ENCODE results near the gene REC114. TPM values are rescaled to one million over a fixed set of nuclear protein-coding genes. Genes with fewer than 3 reads are reported as not detected.
"Not testable (repeated sequence)": the region's sequence is repeated elsewhere in the genome, so short reads cannot be mapped to it uniquely, and the experiment has no call there.

Gene REC114
- total RNA-seq = not detected
- polyA plus RNA-seq (ENCODE audit: insufficient read depth in 1 of 8, insufficient read length in 8 of 8, low replicate concordance in 1 of 8) = under 1 TPM in 1 of 8 donors, not detected in 7; 0.14 TPM
- long read RNA-seq, donor 1 = 0 reads
- long read RNA-seq, donor 2 = 0 reads
- long read RNA-seq, donor 3 = 0 reads
- long read RNA-seq, donor 4 = 0 reads
- long read RNA-seq, donor 5 = 0 reads
- long read RNA-seq, donor 6, partial matches to known transcripts = 79 of 79 reads
- long read RNA-seq, donor 6, other reads (novel, unspliced or antisense) = 0 of 79 reads
- long read RNA-seq, donor 7, partial matches to known transcripts = 14 of 45 reads
- long read RNA-seq, donor 7, other reads (novel, unspliced or antisense) = 31 of 45 reads
- long read RNA-seq, donor 8, partial matches to known transcripts = 6 of 31 reads
- long read RNA-seq, donor 8, other reads (novel, unspliced or antisense) = 25 of 31 reads
- long read RNA-seq, donor 9 = 0 reads
- long read RNA-seq, donor 10, partial matches to known transcripts = 7 of 39 reads
- long read RNA-seq, donor 10, other reads (novel, unspliced or antisense) = 32 of 39 reads
- long read RNA-seq, donor 11 = 0 reads

GRCh38 chr15:73442968-73443367 is at the start of gene REC114:
Gene REC114, plus strand, starts transcription at chr15:73443164. Its CDS starts 22 bp downstream, at chr15:73443186.
- no peak for DNase-seq
- 91% methylated on average over 15 of the region's 22 CpGs for WGBS (ENCODE audit: insufficient coverage)
- H3K4me1 ChIP-seq (ENCODE audit: control insufficient read depth, insufficient read depth, low read length) = no peaks in the 10 kb centered on the region
- H3K27me3 ChIP-seq (ENCODE audit: control insufficient read depth, insufficient read depth, low read length) = peaks cover 2% of the 10 kb centered on the region
- no peaks in the 10 kb centered on the region for H3K9me3 ChIP-seq (replicated peaks; ENCODE audit: control insufficient read depth, low read depth, low read length)
- H3K4me3 ChIP-seq (ENCODE audit: low read length) = no peak within 1 kb of the TSS
- no peak within 1 kb of the TSS for H3K27ac ChIP-seq (ENCODE audit: low read length)
- no peaks in the 10 kb centered on the region for H3K36me3 ChIP-seq (ENCODE audit: control insufficient read depth, insufficient read depth, low read length)

DNA sequence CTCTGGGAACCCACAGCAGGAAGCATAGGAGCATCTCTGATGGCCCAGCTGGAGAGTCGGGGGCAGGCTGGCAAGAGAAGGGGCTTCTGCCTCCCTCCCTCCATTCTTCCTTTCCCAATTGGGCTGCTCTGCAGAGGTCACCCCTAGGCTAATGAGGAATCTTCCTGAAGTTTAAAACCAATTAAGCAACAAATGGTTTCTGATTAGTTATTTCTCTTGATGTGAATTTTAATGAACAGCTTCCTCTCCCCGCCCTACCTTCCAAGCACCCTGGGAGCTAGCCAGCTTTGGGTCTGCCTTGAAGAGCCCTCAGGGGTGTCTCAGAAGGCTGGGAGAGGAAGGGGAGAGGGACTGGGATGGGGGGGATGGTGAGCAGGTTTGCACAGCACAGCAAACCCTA is 49.6 kb upstream of the REC114 start:
- no CpG with 5 or more reads among the region's 2 CpGs for WGBS (ENCODE audit: insufficient coverage)
- H3K9me3 ChIP-seq (replicated peaks; ENCODE audit: control insufficient read depth, low read depth, low read length) = no peaks in the 10 kb centered on the region
- H3K27ac ChIP-seq (ENCODE audit: low read length) = no peak overlapping the region
- peaks cover 12% of the 10 kb centered on the region for H3K4me1 ChIP-seq (ENCODE audit: control insufficient read depth, insufficient read depth, low read length)
- DNase-seq = no peak
- H3K4me3 ChIP-seq (ENCODE audit: low read length) = no peak overlapping the region
- H3K36me3 ChIP-seq (ENCODE audit: control insufficient read depth, insufficient read depth, low read length) = no peaks in the 10 kb centered on the region
- no peaks in the 10 kb centered on the region for H3K27me3 ChIP-seq (ENCODE audit: control insufficient read depth, insufficient read depth, low read length)

- H3K27me3 ChIP-seq (ENCODE audit: control insufficient read depth, insufficient read depth, low read length) = no peaks in the 10 kb centered on the region
- H3K4me1 ChIP-seq (ENCODE audit: control insufficient read depth, insufficient read depth, low read length) = peaks cover 12% of the 10 kb centered on the region
- no peak overlapping the region for H3K4me3 ChIP-seq (ENCODE audit: low read length)
- no peak overlapping the region for H3K27ac ChIP-seq (ENCODE audit: low read length)
- peak; percentile 23 for DNase-seq
- no peaks in the 10 kb centered on the region for H3K36me3 ChIP-seq (ENCODE audit: control insufficient read depth, insufficient read depth, low read length)
- H3K9me3 ChIP-seq (replicated peaks; ENCODE audit: control insufficient read depth, low read depth, low read length) = no peaks in the 10 kb centered on the region
Measured at GRCh38 chr15:73394782-73395181, 48.2 kb upstream of the REC114 start.

- peaks cover 12% of the 10 kb centered on the region for H3K4me1 ChIP-seq (ENCODE audit: control insufficient read depth, insufficient read depth, low read length)
- H3K27me3 ChIP-seq (ENCODE audit: control insufficient read depth, insufficient read depth, low read length) = no peaks in the 10 kb centered on the region
- no peak overlapping the region for H3K27ac ChIP-seq (ENCODE audit: low read length)
- DNase-seq = no peak
- WGBS (ENCODE audit: insufficient coverage) = 66% methylated on average over 2 of the region's 2 CpGs
- no peaks in the 10 kb centered on the region for H3K36me3 ChIP-seq (ENCODE audit: control insufficient read depth, insufficient read depth, low read length)
- H3K9me3 ChIP-seq (replicated peaks; ENCODE audit: control insufficient read depth, low read depth, low read length) = no peaks in the 10 kb centered on the region
- no peak overlapping the region for H3K4me3 ChIP-seq (ENCODE audit: low read length)
Measured at GRCh38 chr15:73395671-73396070, 47.3 kb upstream of the REC114 start.

DNA sequence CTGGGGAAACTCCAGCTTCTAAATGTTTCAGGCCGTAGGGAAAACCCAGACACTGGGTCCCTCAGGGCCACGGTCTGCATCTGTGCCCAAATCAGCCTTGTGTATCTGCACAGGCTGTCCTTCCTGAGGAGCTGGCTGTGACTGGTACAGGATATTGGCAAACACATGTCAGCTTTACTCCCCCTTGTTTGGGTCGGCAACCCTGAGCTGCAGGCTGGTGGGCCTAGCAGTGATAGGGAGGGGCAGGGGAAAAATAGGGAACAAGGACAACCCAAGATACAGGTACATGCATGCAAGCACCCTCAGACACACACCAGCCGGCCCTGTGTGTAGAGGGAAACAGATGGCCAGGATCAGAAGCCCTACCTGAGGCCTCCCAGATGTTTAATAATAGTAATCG is 45.5 kb upstream of the REC114 start:
- no peak for DNase-seq
- 55% methylated on average over 2 of the region's 5 CpGs for WGBS (ENCODE audit: insufficient coverage)
- Histone ChIP-seq H3K27me3 (ENCODE audit: control insufficient read depth, insufficient read depth, low read length) (no peaks in the 10 kb centered on the region), H3K27ac (ENCODE audit: low read length) (no peak overlapping the region), H3K36me3 (ENCODE audit: control insufficient read depth, insufficient read depth, low read length) (no peaks in the 10 kb centered on the region), H3K9me3 (replicated peaks; ENCODE audit: control insufficient read depth, low read depth, low read length) (no peaks in the 10 kb centered on the region), H3K4me3 (ENCODE audit: low read length) (no peak overlapping the region), H3K4me1 (ENCODE audit: control insufficient read depth, insufficient read depth, low read length) (peaks cover 12% of the 10 kb centered on the region)

GRCh38 chr15:73398861-73399260 is 44.1 kb upstream of the REC114 start:
- DNase-seq = no peak
- Histone ChIP-seq H3K36me3 (ENCODE audit: control insufficient read depth, insufficient read depth, low read length) (no peaks in the 10 kb centered on the region), H3K4me3 (ENCODE audit: low read length) (no peak overlapping the region), H3K27ac (ENCODE audit: low read length) (no peak overlapping the region), H3K9me3 (replicated peaks; ENCODE audit: control insufficient read depth, low read depth, low read length) (no peaks in the 10 kb centered on the region), H3K4me1 (ENCODE audit: control insufficient read depth, insufficient read depth, low read length) (peaks cover 11% of the 10 kb centered on the region), H3K27me3 (ENCODE audit: control insufficient read depth, insufficient read depth, low read length) (peaks cover 2% of the 10 kb centered on the region)
- WGBS (ENCODE audit: insufficient coverage) = 85% methylated on average over 2 of the region's 4 CpGs

DNA sequence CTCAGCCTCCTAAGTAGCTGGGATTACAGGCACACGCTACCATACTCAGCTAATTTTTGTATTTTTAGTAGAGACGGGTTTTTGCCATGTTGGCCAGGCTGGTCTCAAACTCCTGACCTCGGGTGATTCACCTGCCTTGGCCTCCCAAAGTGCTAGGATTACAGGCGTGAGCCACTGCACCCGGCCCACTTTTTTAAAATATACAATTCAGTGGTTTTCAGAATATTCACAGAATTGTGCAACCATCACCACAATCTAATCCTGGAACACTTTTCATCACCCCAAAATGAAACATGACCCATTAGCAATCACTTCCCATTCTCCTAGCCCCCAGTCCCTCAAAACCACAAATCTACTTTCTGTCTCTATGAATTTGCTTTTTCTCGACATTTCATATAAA is 42.7 kb upstream of the REC114 start:
- not testable (repeated sequence) for H3K9me3 ChIP-seq (replicated peaks; ENCODE audit: control insufficient read depth, low read depth, low read length); H3K36me3 ChIP-seq (ENCODE audit: control insufficient read depth, insufficient read depth, low read length); DNase-seq; H3K27ac ChIP-seq (ENCODE audit: low read length); H3K27me3 ChIP-seq (ENCODE audit: control insufficient read depth, insufficient read depth, low read length); H3K4me3 ChIP-seq (ENCODE audit: low read length); H3K4me1 ChIP-seq (ENCODE audit: control insufficient read depth, insufficient read depth, low read length)
- WGBS (ENCODE audit: insufficient coverage) = 68% methylated on average over 2 of the region's 6 CpGs

DNA sequence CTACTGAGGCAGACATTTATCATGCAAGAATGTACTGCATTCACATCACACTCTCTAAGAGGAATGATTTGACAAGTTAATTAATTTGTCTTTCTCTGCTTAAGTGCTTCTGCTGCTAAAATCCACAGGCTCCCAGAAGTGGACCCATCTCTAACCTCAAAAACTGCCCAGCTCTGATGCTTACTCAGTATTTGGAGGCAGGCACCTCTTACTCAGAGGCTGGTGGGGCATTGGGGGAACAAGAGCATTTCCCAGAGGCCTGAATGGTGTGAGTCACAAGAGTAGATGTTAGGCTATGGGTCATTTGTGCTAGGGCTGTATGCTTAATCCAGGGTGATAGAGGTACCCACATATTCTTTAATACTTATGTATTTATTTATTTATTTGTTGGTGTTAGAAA is 39.8 kb upstream of the REC114 start:
- H3K36me3 ChIP-seq (ENCODE audit: control insufficient read depth, insufficient read depth, low read length) = no peaks in the 10 kb centered on the region

GRCh38 chr15:73414876-73415275 is 28.1 kb upstream of the REC114 start:
- Histone ChIP-seq H3K9me3 (replicated peaks; ENCODE audit: control insufficient read depth, low read depth, low read length) (no peaks in the 10 kb centered on the region), H3K4me1 (ENCODE audit: control insufficient read depth, insufficient read depth, low read length) (no peaks in the 10 kb centered on the region), H3K36me3 (ENCODE audit: control insufficient read depth, insufficient read depth, low read length) (no peaks in the 10 kb centered on the region), H3K4me3 (ENCODE audit: low read length) (no peak overlapping the region), H3K27me3 (ENCODE audit: control insufficient read depth, insufficient read depth, low read length) (no peaks in the 10 kb centered on the region), H3K27ac (ENCODE audit: low read length) (no peak overlapping the region)
- no peak for DNase-seq
- WGBS (ENCODE audit: insufficient coverage) = 83% methylated on average over 1 of the region's 3 CpGs

More for the DNA sequence above, 39.8 kb upstream of the REC114 start:
- H3K27ac ChIP-seq (ENCODE audit: low read length) = no peak overlapping the region
- no peak overlapping the region for H3K4me3 ChIP-seq (ENCODE audit: low read length)
- H3K9me3 ChIP-seq (replicated peaks; ENCODE audit: control insufficient read depth, low read depth, low read length) = no peaks in the 10 kb centered on the region
- DNase-seq = no peak
- H3K27me3 ChIP-seq (ENCODE audit: control insufficient read depth, insufficient read depth, low read length) = peaks cover 2% of the 10 kb centered on the region
- H3K4me1 ChIP-seq (ENCODE audit: control insufficient read depth, insufficient read depth, low read length) = no peaks in the 10 kb centered on the region

DNA sequence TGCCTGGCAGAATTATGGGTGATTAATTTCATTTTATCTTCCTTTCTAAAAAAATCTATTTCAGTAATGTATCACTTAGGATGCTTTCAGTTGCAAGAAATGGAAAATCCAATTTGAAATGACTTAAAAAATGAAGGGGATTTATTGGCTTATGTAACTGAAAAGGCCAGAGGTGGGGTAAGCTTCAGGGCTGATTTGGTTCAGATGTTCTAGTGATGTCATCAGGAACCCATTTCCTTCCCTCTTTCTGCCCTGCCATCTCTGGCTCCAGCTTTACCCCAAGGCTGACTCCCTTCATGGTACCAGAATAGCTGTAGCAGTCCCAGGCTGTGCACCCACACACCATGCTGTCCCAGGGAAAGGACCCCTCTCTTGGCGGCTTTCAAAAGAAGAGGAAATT is 18.5 kb upstream of the REC114 start:
- H3K27ac ChIP-seq (ENCODE audit: low read length) = no peak overlapping the region
- no peaks in the 10 kb centered on the region for H3K36me3 ChIP-seq (ENCODE audit: control insufficient read depth, insufficient read depth, low read length)
- no peak overlapping the region for H3K4me3 ChIP-seq (ENCODE audit: low read length)
- no peak for DNase-seq
- no peaks in the 10 kb centered on the region for H3K4me1 ChIP-seq (ENCODE audit: control insufficient read depth, insufficient read depth, low read length)
- H3K27me3 ChIP-seq (ENCODE audit: control insufficient read depth, insufficient read depth, low read length) = no peaks in the 10 kb centered on the region
- WGBS (ENCODE audit: insufficient coverage) = no CpG with 5 or more reads among the region's 1 CpG
- no peaks in the 10 kb centered on the region for H3K9me3 ChIP-seq (replicated peaks; ENCODE audit: control insufficient read depth, low read depth, low read length)

Measured in muscle of leg (tissue), 16 donors.